ENCODE measurements around the gene KCNG1. TPM values are rescaled to one million over a fixed set of nuclear protein-coding genes. Genes with fewer than 3 reads are reported as not detected.

Gene KCNG1
- total and polyA plus RNA-seq, 12 donors = 0.14 to 5.3 (median 1.3) TPM; not detected in 3

DNA sequence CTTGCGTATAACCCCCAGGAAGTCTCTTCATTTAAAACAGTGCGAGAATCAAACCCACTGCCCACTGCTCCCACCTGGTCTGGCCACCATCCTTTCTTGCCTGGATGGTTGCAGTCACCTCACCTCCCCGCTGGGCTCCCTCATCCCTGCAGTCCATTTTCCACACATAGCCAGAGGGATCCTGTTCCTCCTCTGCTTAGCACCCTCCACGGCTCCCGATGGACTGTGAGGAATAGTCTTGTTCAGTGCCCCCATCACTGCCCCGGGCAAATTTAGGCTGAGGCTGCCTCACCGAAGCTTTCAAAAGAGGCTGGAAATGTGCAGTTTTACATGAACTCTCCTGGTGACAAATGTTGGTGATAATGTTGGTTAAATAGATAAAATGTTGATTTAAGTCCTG is 17.7 kb downstream of the KCNG1 start:
- intact Hi-C loops (cut with DNase I) = no loop called here
- no peak for DNase-seq
- peaks cover 4% of the 10 kb centered on the region for H3K27me3 ChIP-seq
- H3K9me3 ChIP-seq (replicated peaks in 1 of 3) = no peaks in the 10 kb centered on the region
- TF ChIP-seq POLR2A (IDR thresholded peaks at IDR 0.05) = no peak
- TF ChIP-seq, protein P1, sequence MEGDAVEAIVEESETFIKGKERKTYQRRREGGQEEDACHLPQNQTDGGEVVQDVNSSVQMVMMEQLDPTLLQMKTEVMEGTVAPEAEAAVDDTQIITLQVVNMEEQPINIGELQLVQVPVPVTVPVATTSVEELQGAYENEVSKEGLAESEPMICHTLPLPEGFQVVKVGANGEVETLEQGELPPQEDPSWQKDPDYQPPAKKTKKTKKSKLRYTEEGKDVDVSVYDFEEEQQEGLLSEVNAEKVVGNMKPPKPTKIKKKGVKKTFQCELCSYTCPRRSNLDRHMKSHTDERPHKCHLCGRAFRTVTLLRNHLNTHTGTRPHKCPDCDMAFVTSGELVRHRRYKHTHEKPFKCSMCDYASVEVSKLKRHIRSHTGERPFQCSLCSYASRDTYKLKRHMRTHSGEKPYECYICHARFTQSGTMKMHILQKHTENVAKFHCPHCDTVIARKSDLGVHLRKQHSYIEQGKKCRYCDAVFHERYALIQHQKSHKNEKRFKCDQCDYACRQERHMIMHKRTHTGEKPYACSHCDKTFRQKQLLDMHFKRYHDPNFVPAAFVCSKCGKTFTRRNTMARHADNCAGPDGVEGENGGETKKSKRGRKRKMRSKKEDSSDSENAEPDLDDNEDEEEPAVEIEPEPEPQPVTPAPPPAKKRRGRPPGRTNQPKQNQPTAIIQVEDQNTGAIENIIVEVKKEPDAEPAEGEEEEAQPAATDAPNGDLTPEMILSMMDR (IDR thresholded peaks at IDR 0.05) = no peak
- WGBS, 4 donors = 78 to 87% (median 84%) methylated on average over 7 of the region's 7 CpGs
- H3K27ac ChIP-seq = no peak overlapping the region
- H3K36me3 ChIP-seq (replicated peaks in 1 of 2) = no peaks in the 10 kb centered on the region
- no peak overlapping the region for H3K4me3 ChIP-seq
- H3K4me1 ChIP-seq (replicated peaks in 1 of 2) = no peaks in the 10 kb centered on the region

DNA sequence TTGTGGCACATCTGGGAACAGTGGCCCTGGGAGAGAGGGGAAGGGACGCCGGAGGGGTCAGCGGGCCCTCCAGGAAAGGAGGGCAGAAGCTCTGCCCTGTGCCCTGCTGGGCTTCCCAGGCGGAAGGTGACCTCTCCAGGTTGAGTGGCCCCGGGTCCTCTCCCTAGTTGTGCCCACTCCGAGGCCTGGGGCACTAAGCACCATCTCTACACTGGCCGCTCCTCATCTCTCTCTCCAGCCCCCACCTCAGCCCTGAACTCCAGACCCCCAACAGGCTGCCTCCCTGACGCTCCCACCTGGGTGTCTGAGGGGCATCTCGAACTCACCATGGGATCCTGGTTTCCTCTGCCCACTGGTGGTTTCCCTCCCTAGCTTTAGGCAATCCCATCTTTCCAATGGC is 18.1 kb downstream of the KCNG1 start:
- TF ChIP-seq, protein P1 (IDR thresholded peaks at IDR 0.05) = no peak
- no peak for TF ChIP-seq POLR2A (IDR thresholded peaks at IDR 0.05)
- H3K9me3 ChIP-seq (replicated peaks in 1 of 3) = no peaks in the 10 kb centered on the region
- no peak overlapping the region for H3K4me3 ChIP-seq
- intact Hi-C loops (cut with DNase I) = no loop called here
- no peaks in the 10 kb centered on the region for H3K36me3 ChIP-seq (replicated peaks in 1 of 2)
- H3K4me1 ChIP-seq (replicated peaks in 1 of 2) = no peaks in the 10 kb centered on the region
- no peak for DNase-seq
- 79 to 85% (median 83%) methylated on average over 7 to 9 of the region's 9 CpGs for whole genome bisulfite sequencing, 4 donors
- H3K27ac ChIP-seq = no peak overlapping the region
- H3K27me3 ChIP-seq = peaks cover 4% of the 10 kb centered on the region

DNA sequence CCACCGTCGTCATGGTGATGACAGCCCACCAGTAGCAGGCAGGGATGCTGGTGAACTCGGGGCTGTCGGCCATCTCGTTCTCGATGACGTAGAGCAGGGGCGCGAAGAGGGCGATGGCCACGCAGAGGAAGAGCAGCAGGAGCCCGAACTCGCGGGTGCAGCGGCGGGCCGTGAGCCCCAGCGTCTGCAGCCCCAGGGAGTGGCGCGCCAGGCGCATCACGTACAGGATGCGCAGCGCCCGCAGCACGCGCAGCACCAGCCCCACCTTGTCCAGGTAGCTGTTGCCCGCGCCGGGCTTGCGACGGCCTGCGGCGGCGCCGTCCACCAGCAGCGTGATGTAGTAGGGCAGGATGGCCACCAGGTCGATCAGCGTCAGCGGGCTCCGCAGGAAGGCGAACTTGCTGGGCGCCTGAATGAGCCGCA is 18.6 kb downstream of the KCNG1 start:
- no peaks in the 10 kb centered on the region for H3K4me1 ChIP-seq (replicated peaks in 1 of 2)
- no peak overlapping the region for H3K4me3 ChIP-seq
- no peak for DNase-seq
- H3K27ac ChIP-seq = no peak overlapping the region
- peaks cover 4% of the 10 kb centered on the region for H3K27me3 ChIP-seq
- 88 to 98% (median 91%) methylated on average over 9 to 44 of the region's 44 CpGs for WGBS, 4 donors
- intact Hi-C loops (cut with DNase I) = no loop called here
- TF ChIP-seq, protein P1 (IDR thresholded peaks at IDR 0.05) = no peak
- no peak for TF ChIP-seq POLR2A (IDR thresholded peaks at IDR 0.05)
- H3K36me3 ChIP-seq (replicated peaks in 1 of 2) = no peaks in the 10 kb centered on the region
- H3K9me3 ChIP-seq (replicated peaks in 1 of 3) = no peaks in the 10 kb centered on the region

DNA sequence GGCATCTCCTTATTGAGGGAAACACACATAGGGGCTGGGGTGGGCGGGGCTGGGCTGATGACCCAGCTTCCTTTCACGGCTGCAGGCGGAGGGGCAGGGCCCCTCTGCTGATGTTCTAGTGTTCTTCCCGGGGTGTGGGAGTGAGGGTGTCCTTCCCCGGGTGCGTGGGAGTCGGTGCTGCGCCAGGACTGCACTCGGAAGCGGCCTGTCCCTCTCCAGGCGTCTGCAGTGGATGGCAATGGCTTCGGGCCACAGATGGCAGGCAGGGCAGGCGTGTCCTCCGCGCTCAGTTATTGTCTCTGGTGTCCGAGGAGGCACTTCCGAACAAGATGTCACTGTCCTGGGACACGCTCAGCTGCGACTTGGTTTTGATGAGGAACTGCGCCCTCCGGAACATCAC is 19.2 kb downstream of the KCNG1 start:
- DNase-seq = no peak
- Histone ChIP-seq H3K9me3 (replicated peaks in 1 of 3) (no peaks in the 10 kb centered on the region), H3K27me3 (peaks cover 4% of the 10 kb centered on the region), H3K36me3 (replicated peaks in 1 of 2) (no peaks in the 10 kb centered on the region), H3K4me1 (replicated peaks in 1 of 2) (no peaks in the 10 kb centered on the region), H3K4me3 (no peak overlapping the region), H3K27ac (no peak overlapping the region)
- WGBS, 4 donors = 63 to 77% (median 71%) methylated on average over 13 to 21 of the region's 21 CpGs
- no peak for TF ChIP-seq POLR2A (IDR thresholded peaks at IDR 0.05)
- TF ChIP-seq, protein P1 (IDR thresholded peaks at IDR 0.05) = no peak
- intact Hi-C loops (cut with DNase I) = no loop called here
